Cortex of kidney (tissue), 1 donor: ENCODE measurements around the gene CARMIL3.
"Not testable (repeated sequence)": the region's sequence is repeated elsewhere in the genome, so short reads cannot be mapped to it uniquely, and the experiment has no call there.

Experiments
- DNase-seq: peaks from one replicate; lab custom pipeline; 2025; lab: John Stamatoyannopoulos, UW

Gene CARMIL3

DNA sequence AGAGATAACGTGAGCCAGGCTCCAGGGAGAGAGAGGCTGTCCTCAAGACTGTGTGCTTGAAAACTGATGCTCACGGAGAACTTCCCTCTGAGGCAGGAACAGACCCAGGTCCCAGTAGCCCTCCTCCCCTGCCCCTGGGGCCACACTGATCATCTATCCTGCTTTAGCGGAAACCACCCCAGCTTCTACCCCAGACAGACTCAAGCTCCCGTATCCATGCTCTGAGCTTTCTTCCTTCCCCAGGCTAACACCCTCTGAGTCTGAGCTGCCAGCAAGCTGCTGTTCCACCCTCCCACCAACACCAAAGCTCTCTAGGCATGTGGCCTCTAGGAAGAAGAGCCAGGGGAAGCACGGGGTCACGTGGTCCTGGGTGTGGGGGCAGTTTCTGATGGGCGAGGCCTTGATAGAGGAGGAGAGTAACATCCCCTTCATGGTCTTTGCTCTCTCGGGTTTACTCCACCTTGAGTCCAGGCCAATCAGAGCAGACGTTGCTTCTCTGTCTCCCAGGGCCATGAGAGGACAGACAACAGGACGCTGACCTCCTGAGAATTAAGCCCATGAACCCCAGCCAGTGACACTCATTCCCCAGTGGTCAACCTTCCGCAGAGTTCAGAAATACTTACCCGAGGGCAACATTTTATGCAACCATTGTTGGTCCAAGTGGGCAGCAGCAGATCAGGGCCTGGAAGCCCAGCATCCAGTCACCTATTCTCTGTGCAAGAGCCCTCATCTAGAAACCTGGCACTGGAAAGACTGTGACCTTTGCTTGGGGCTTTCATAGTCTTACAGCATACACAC, 43.7 kb downstream of the CARMIL3 start:
- no peak for DNase-seq

- DNase-seq = no peak
Observed at GRCh38 chr14:24096545-24097181, 44.9 kb downstream of the CARMIL3 start.

DNA sequence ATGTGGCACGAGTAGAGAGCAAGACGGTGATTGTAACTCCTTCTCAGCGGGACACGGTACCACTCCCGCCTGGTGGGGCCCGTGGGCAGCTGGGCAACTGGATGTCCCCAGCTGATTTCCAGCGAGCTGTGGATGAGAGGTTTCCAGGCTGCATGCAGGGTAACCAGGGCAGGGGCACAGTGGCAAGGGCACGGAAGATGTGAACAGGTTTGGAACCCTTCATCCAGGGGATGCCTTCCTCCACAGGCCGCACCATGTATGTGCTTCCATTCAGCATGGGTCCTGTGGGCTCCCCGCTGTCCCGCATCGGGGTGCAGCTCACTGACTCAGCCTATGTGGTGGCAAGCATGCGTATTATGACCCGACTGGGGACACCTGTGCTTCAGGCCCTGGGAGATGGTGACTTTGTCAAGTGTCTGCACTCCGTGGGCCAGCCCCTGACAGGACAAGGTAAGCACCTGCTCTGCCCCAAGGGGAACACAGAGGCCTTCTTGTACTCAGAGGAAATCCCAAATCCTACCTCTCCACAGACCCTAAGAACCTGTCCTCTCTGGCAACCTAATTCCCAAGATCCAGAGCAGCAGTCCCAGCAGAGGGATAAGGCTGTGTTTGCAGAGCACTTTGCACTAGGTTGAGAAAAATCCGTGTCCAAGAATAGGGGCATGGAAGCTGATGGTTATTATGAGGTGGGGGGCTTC, 46.6 kb downstream of the CARMIL3 start:
- DNase-seq = no peak

- no peak for DNase-seq
Observed at GRCh38 chr14:24098927-24099813, 47.4 kb downstream of the CARMIL3 start.

- no peak for DNase-seq
Observed at GRCh38 chr14:24100197-24100981, 48.6 kb downstream of the CARMIL3 start.

DNA sequence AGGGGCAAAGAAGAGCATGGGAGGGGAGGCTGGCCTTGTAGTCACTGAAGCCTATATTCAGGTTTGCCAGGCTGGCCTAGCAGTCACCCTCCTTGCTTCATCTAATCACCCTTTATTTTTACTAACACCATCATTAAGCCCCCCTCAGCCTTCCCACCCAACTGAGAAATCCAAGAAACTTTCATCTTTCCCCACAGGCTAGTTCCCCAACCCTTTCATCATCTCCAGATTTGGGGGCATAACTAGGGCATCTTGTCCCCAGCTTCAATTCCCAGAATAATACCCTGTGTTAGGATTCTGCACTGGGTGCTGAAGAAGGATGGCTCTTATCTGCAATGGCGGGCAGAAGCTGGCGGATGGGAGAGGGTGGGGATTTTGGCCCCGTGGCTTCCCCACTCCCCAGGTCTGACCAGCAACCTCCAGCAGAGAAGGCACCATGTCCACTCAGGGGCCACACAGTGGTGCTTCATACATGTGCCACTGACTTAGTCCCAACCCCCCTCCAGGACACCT, 49.2 kb downstream of the CARMIL3 start:
- DNase-seq = no peak

GRCh38 chr14:24102357-24103048, 50.7 kb downstream of the CARMIL3 start:
- no peak for DNase-seq

- no peak for DNase-seq
Observed at GRCh38 chr14:24103451-24103850, 51.6 kb downstream of the CARMIL3 start.

DNA sequence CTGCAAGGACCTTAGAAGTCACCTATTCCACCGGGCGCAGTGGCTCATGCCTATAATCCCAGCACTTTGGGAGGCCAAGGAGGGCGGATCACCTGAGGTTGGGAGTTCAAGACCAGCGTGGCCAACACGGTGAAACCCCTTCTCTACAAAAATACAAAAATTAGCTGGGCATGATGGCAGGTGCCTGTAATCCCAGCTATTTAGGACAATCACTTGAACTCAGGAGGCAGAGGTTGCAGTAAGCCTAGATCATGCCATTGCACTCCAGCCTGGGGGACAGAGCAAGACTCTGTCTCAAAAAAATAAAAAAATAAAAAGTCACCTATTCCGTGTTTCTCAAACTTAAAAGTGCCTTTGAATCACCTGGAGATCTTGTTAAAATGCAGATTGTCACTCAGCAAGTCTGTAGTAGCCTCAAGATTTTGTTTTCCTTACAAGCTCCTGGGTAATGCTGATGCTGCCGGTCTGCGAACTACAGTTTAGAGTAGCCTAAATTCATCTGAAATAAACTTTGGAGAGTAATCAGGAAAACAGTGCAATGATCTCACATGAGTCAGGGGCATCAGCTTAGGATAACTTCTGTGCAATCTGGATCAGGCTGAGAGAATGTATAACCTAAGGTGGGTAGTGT, 53.9 kb downstream of the CARMIL3 start:
- DNase-seq = not testable (repeated sequence)

DNA sequence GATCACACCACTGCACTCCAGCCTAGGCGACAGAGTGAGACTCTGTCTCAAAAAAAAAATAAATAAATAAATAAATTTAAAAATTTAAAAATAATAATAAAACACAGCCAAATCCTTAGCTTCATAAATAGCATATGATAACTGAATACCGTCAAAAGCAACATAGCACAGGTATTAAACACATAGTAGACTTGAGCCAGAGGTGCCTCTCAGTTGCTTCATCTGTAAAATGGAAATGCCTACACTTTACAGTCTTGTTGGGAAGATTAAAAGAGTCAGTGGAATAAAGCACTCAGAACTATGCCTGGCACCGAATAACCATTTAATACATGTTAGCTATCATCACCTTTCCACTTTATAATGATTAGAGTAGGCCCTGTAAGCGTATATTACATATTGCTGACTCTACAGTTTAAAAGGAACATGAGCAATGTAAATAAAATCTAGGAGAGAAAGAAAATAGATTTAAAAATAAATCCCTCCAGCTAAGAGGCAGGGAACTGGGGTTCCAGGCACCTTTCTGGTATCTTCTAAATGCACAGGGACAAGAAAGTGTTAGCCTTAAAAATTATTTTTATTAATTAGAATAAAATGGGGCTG, 55.0 kb downstream of the CARMIL3 start:
- DNase-seq = no peak

- DNase-seq = no peak
Observed at GRCh38 chr14:24108336-24108874, 56.6 kb downstream of the CARMIL3 start.

- no peak for DNase-seq
Observed at GRCh38 chr14:24110060-24110459, 58.3 kb downstream of the CARMIL3 start.

- DNase-seq = no peak
Observed at GRCh38 chr14:24110523-24110922, 58.7 kb downstream of the CARMIL3 start.

GRCh38 chr14:24113379-24113800, 61.6 kb downstream of the CARMIL3 start:
- no peak for DNase-seq

DNA sequence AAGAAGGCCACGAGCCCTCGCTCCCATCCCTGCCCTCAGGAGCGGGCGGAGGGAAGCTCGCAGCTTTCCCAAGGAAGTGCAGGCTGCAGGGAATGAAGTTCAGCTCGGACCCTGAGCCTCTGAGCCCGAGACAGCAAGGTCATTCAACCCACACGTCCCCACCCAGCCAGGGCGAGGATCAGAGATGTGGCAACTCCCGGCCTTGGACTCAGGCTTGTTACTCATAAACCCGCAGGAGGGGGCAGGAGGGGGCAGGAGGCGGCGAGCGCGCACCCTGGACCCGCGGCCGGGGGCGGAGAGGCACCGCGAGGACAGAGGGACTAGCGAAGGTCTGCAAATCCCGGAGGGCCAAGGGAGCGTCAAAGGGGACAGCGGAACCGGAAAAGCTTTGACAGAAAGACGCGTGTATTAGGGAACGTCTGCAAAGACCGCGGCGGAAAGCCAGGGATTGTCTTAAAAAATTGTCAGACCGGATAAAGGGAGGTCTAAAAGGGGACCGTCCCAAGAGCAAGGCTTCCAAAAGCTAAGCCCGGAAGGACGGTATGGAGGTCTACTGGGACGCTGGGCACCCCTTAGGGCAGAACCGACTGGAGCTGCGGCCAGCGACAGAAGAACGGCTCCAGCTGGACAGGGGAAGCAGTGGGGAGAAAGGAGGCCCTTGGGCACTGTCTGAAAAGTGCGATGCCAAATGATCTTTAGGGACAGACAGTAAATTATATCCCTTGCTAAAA, 62.2 kb downstream of the CARMIL3 start:
- peak; percentile 65 for DNase-seq

DNA sequence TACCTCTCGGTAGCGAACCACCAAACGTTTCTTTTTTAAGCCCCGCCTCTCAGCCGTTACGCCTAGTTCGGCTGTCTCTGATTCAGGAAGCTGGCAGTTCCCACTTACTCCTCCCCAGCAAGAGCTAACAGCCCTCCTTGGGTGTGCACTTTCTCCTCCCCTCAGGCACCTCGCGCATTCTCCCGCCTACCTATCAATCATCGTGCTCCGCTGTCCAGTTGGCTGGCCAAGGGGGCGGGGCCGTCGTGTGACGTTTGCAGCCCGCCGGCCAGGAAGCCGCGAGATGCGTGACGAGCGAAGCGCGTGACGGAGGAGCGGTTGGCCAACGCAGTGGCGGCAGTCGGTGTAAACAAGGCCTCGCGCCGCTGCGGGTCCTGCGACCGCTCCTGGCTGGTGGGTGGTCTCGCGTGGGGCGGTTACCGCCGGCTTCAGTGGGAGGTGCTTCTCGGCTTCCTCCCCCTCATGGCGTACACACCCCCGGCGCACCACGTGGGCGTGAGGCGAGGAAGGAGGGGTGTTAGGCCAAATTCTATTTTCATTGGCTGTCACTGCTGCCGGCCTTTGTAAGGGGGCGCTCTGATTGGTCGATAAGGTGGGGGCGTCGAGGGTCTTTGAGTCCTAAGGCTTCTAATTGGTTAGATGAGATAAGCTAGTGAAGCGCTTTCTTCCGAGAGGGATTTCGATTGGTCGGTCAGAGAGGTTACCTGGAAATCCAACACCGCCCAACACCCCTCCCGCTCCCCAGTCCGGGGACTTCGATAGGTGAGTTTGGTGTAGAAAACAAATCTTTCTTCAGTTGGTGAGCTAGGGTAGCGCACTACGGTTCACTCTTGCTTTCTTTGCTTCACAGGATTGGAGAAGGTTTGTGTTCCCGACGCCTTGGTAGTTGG, 63.0 kb downstream of the CARMIL3 start, which contains the start of the genes DCAF11 and NRL:
TSS of gene DCAF11 (plus strand) at position 246 of the 890 bp plus-strand sequence. CDS start 818 bp downstream, outside the sequence.
TSS of gene NRL (minus strand) at position 418 of the 890 bp plus-strand sequence. CDS start 32,101 bp downstream, outside the sequence.
- no peak for DNase-seq
